Measurements from ENCODE around the gene ASB16. TPM values are rescaled to one million over a fixed set of nuclear protein-coding genes. Genes with fewer than 3 reads are reported as not detected.

The ASB16 gene
- total RNA-seq, 1 experiment from 2014 or later = 0.37 TPM

GRCh38 chr17:44174427-44174826, 3.9 kb downstream of the ASB16 start (continued):
- TF ChIP-seq REST (IDR thresholded peaks at IDR 0.05; ENCODE audit: low read depth) = no peak

- intact Hi-C loops (cut with micrococcal nuclease) = no loop called here
- Histone ChIP-seq H3K4me1 (ENCODE audit: control insufficient read depth in 1 of 2, insufficient read depth in 2 of 2, low read length in 2 of 2) (no peaks in the 10 kb centered on the region), H3K27me3 (ENCODE audit: insufficient read depth, low read length) (no peaks in the 10 kb centered on the region), H3K36me3 (ENCODE audit: control insufficient read depth in 1 of 2, insufficient read depth in 2 of 2, low read length in 2 of 2) (peaks cover 6 to 9% of the 10 kb centered on the region in 2 experiments; a peak in 3 of 4 replicates), H3K4me2 (ENCODE audit: low read length) (no peak overlapping the region), H4K20me1 (ENCODE audit: insufficient read depth) (no peaks in the 10 kb centered on the region), H3K9me2 (ENCODE audit: insufficient read depth) (no peaks in the 10 kb centered on the region), H2AFZ (ENCODE audit: low read depth, low read length, poor library complexity, severe bottlenecking) (no peak overlapping the region), H3K4me3 (replicated peaks in 1 of 2; ENCODE audit: low read depth in 1 of 2, low read length in 2 of 2) (no peak overlapping the region), H3K9me3 (ENCODE audit: control insufficient read depth in 1 of 2, insufficient read depth in 1 of 2, low read depth in 1 of 2, low read length in 2 of 2) (no peaks in the 10 kb centered on the region), H3K79me2 (ENCODE audit: insufficient read depth, low read length) (no peaks in the 10 kb centered on the region), H3K27ac (ENCODE audit: low read depth, low read length) (no peak overlapping the region), H3K9ac (ENCODE audit: low read length) (no peak overlapping the region)
- POLR2A ChIA-PET = no interaction called here
- DNase-seq (ENCODE audit: low read depth, low spot score) (no peak), ATAC-seq (no peak)
- CTCF ChIA-PET = no interaction called here
- TF ChIP-seq EGR1 (IDR thresholded peaks at IDR 0.05; ENCODE audit: low read depth) (no peak), SP1 (IDR thresholded peaks at IDR 0.05; ENCODE audit: low read depth) (no peak), ZFX (IDR thresholded peaks at IDR 0.05) (no peak), ZBTB33 (IDR thresholded peaks at IDR 0.05; ENCODE audit: extremely low read depth, insufficient replicate concordance, low read length) (no peak), ATF3 (IDR thresholded peaks at IDR 0.05) (no peak), ZNF274 (IDR thresholded peaks at IDR 0.05; ENCODE audit: low read depth, low read length) (no peak), EZH2 (IDR thresholded peaks at IDR 0.05) (no peak), JUND (IDR thresholded peaks at IDR 0.05) (no peak), POLR2A (IDR thresholded peaks at IDR 0.05; ENCODE audit: borderline replicate concordance, extremely low read depth, insufficient read depth, insufficient read length) (no peak), CBX3 (IDR thresholded peaks at IDR 0.05; ENCODE audit: low read depth) (no peak), SRF (IDR thresholded peaks at IDR 0.05; ENCODE audit: low read depth) (no peak), FOSL1 (IDR thresholded peaks at IDR 0.05; ENCODE audit: low read depth) (no peak), SIN3A (IDR thresholded peaks at IDR 0.05; ENCODE audit: low read depth) (no peak), CEBPB (IDR thresholded peaks at IDR 0.05; ENCODE audit: low read depth) (no peak), REST (IDR thresholded peaks at IDR 0.05; ENCODE audit: low read depth) (no peak), RAD21 (IDR thresholded peaks at IDR 0.05; ENCODE audit: low read depth) (no peak)
- RAD21 ChIA-PET (ENCODE audit: low non-redundant PET in 1 of 2, low total read pairs in 2 of 2, uncharacterized antibody in 2 of 2, unreplicated experiment in 2 of 2) = no interaction called here
- no TSS peak for BruUV-seq (replicated peaks)
Observed at GRCh38 chr17:44176257-44176656, 5.8 kb downstream of the ASB16 start.

Measured in HCT116 (cell line).